ENCODE data around the gene CFAP58.

DNA sequence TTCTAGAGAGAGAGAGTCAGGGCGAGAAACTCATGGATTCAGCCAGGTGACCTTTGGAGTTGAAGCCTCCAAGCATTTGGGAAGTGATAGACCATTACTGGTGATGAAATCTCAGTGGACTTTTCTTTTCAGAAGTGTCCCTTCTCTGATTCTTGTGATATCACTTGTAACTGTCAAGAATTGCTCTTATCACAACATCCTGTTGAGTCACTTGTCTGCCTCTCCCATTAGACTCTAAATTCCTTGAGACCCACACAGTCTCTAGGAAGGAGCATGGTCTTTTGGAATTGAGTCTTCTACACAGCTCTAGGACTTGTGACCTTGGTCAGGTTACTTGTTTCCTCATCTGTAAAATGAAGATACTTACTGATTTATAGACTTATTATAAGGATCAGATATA lies 81.0 kb downstream of the CFAP58 start:
- no peak for TF ChIP-seq NONO (IDR thresholded peaks at IDR 0.05)
- TF ChIP-seq NONO (CRISPR knock-in tag; conservative IDR thresholded peaks at IDR 0.05): no peak
- TF ChIP-seq ZBTB3 (CRISPR knock-in tag; IDR thresholded peaks at IDR 0.05; ENCODE audit: borderline replicate concordance, low read depth): no peak
- TF ChIP-seq RXRB (CRISPR knock-in tag; IDR thresholded peaks at IDR 0.05; ENCODE audit: borderline replicate concordance): no peak
- TF ChIP-seq TARDBP (CRISPR knock-in tag; IDR thresholded peaks at IDR 0.05): no peak
- TF ChIP-seq TCF7L2 (IDR thresholded peaks at IDR 0.05; ENCODE audit: low read depth, low read length): no peak
- TF ChIP-seq, protein P1, sequence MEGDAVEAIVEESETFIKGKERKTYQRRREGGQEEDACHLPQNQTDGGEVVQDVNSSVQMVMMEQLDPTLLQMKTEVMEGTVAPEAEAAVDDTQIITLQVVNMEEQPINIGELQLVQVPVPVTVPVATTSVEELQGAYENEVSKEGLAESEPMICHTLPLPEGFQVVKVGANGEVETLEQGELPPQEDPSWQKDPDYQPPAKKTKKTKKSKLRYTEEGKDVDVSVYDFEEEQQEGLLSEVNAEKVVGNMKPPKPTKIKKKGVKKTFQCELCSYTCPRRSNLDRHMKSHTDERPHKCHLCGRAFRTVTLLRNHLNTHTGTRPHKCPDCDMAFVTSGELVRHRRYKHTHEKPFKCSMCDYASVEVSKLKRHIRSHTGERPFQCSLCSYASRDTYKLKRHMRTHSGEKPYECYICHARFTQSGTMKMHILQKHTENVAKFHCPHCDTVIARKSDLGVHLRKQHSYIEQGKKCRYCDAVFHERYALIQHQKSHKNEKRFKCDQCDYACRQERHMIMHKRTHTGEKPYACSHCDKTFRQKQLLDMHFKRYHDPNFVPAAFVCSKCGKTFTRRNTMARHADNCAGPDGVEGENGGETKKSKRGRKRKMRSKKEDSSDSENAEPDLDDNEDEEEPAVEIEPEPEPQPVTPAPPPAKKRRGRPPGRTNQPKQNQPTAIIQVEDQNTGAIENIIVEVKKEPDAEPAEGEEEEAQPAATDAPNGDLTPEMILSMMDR (CRISPR knock-in tag; IDR thresholded peaks at IDR 0.05): no peak
- TF ChIP-seq, protein P2, sequence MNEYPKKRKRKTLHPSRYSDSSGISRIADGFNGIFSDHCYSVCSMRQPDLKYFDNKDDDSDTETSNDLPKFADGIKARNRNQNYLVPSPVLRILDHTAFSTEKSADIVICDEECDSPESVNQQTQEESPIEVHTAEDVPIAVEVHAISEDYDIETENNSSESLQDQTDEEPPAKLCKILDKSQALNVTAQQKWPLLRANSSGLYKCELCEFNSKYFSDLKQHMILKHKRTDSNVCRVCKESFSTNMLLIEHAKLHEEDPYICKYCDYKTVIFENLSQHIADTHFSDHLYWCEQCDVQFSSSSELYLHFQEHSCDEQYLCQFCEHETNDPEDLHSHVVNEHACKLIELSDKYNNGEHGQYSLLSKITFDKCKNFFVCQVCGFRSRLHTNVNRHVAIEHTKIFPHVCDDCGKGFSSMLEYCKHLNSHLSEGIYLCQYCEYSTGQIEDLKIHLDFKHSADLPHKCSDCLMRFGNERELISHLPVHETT (CRISPR knock-in tag; conservative IDR thresholded peaks at IDR 0.05): no peak
- no peak for TF ChIP-seq ZFX (CRISPR knock-in tag; IDR thresholded peaks at IDR 0.05; ENCODE audit: low read depth)
- TF ChIP-seq ZNF24 (IDR thresholded peaks at IDR 0.05): no peak
- no peak for TF ChIP-seq EZH2 (conservative IDR thresholded peaks at IDR 0.05; ENCODE audit: low read depth, low read length)
- no peak for TF ChIP-seq ZNF3 (CRISPR knock-in tag; IDR thresholded peaks at IDR 0.05)
- TF ChIP-seq, protein P3, sequence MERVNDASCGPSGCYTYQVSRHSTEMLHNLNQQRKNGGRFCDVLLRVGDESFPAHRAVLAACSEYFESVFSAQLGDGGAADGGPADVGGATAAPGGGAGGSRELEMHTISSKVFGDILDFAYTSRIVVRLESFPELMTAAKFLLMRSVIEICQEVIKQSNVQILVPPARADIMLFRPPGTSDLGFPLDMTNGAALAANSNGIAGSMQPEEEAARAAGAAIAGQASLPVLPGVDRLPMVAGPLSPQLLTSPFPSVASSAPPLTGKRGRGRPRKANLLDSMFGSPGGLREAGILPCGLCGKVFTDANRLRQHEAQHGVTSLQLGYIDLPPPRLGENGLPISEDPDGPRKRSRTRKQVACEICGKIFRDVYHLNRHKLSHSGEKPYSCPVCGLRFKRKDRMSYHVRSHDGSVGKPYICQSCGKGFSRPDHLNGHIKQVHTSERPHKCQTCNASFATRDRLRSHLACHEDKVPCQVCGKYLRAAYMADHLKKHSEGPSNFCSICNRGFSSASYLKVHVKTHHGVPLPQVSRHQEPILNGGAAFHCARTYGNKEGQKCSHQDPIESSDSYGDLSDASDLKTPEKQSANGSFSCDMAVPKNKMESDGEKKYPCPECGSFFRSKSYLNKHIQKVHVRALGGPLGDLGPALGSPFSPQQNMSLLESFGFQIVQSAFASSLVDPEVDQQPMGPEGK (CRISPR knock-in tag; IDR thresholded peaks at IDR 0.05): no peak
